Measurements from ENCODE around the gene MSH6.

GRCh38 chr2:47801118-47801517, 18.2 kb downstream of the MSH6 start:
- TF ChIP-seq, protein P1, sequence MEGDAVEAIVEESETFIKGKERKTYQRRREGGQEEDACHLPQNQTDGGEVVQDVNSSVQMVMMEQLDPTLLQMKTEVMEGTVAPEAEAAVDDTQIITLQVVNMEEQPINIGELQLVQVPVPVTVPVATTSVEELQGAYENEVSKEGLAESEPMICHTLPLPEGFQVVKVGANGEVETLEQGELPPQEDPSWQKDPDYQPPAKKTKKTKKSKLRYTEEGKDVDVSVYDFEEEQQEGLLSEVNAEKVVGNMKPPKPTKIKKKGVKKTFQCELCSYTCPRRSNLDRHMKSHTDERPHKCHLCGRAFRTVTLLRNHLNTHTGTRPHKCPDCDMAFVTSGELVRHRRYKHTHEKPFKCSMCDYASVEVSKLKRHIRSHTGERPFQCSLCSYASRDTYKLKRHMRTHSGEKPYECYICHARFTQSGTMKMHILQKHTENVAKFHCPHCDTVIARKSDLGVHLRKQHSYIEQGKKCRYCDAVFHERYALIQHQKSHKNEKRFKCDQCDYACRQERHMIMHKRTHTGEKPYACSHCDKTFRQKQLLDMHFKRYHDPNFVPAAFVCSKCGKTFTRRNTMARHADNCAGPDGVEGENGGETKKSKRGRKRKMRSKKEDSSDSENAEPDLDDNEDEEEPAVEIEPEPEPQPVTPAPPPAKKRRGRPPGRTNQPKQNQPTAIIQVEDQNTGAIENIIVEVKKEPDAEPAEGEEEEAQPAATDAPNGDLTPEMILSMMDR (IDR thresholded peaks at IDR 0.05): no peak
- TF ChIP-seq REST (IDR thresholded peaks at IDR 0.05; ENCODE audit: insufficient read depth in 1 of 2, low read depth in 2 of 2, low read length in 1 of 2): no peak
- TF ChIP-seq POLR2AphosphoS5 (IDR thresholded peaks at IDR 0.05; ENCODE audit: low read depth, low read length): 0 out of 2 replicates have a peak, but pooled peaks have one; percentile 30
